UCSD-AML1 (cell line): ENCODE data around the gene EIF4E2.
"Not testable (repeated sequence)": the region's sequence is repeated elsewhere in the genome, so short reads cannot be mapped to it uniquely, and the experiment has no call there.

Experiments
- DNase-seq: peaks from one replicate; lab custom pipeline; 2025; ENCODE audit not compliant: unreplicated experiment; lab: John Stamatoyannopoulos, UW

EIF4E2 gene

DNA sequence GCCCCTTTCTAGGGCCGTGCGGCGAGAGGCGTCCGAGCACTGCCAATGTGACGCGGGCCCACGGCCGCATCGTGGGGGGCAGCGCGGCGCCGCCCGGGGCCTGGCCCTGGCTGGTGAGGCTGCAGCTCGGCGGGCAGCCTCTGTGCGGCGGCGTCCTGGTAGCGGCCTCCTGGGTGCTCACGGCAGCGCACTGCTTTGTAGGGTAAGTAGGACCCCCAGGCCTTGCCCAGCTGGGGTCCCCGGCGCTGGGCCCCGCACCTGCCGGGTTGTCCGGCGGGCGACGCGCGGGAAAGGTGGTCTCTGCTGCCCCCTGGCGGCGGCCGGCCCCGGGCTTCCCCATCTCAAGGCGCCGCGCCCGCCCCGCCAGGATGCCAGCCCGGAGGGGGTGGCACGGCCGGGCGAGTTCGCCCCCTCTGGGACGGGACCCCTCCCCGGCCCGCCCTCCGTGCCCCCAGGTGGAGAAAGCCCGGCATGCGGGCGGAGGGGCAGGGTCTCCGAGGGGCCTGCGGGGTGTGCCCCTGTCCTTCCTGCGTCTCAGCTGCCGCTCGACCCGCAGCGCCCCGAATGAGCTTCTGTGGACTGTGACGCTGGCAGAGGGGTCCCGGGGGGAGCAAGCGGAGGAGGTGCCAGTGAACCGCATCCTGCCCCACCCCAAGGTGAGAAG is 28.4 kb upstream of the EIF4E2 start:
- peak; percentile 50 for DNase-seq

- no peak for DNase-seq
Measured at GRCh38 chr2:232522623-232523401, 27.7 kb upstream of the EIF4E2 start.

DNA sequence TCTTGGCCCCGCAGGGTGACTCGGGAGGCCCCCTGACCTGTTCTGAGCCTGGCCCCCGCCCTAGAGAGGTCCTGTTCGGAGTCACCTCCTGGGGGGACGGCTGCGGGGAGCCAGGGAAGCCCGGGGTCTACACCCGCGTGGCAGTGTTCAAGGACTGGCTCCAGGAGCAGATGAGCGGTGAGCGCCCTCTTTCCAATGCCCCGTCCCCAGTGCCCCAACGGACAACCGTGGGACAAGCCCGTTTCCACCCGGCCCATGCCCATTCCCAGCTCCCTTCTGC is 27.1 kb upstream of the EIF4E2 start:
- no peak for DNase-seq

GRCh38 chr2:232523682-232524597 is 26.5 kb upstream of the EIF4E2 start:
- peak; percentile 52 for DNase-seq

DNA sequence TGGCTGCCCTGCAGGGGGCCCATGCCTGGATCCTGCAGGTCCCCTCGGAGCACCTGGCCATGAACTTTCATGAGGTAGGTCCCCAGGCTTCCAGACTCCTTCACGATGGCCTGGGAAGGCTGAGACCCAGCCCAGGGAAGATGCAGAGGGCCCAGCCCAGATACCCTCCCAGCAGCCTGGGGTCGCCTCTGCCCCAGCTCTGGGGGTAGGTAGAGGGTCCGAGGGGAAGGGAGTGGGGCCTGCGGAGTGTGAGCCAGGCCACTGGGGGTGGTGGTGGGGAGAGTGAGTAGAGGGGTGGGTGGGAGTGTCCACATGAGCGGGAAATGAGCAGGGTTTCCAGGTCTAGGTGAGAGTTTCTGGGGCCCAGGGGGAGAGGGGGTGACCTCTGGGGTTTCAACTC is 25.7 kb upstream of the EIF4E2 start:
- DNase-seq: no peak

DNA sequence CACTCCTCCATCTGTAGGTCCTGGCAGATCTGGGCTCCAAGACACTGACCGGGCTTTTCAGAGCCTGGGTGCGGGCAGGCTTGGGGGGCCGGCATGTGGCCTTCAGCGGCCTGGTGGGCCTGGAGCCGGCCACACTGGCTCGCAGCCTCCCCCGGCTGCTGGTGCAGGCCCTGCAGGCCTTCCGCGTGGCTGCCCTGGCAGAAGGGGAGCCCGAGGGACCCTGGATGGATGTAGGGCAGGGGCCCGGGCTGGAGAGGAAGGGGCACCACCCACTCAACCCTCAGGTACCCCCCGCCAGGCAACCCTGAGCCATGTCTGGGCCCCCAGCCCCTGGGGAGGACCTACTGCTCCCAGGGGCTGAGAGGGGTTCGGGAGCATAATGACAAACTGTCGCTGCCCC is 25.3 kb upstream of the EIF4E2 start:
- no peak for DNase-seq

DNA sequence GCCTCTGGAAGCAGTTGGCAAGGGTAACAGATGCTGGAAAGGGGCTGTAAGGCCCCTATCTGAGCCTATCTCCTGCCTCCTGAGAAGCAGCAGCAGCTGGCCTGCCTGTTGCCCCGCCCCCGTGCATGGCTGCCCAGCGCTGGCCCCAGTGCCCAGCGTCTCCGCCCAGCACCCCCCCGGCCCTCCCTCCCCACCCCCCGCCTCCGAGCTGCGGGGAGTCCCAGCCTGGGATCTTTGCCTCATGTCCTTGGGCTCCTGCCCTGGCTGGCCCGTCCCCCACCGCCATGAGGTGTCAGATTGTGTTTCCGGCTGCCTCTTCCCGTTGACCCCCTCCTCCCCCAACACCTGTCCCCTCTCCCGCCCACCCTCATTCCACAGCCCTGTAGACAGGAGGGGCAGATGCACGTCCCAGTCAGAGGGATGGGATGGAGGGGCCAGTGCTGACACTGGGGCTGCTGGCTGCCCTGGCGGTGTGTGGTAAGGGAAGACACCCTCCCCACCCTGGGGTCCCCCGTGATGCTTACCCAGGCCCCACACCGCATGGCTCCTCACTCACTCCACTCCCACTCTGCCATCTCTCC is 24.6 kb upstream of the EIF4E2 start, which contains the start of gene CHRND:
Gene CHRND (plus strand): TSS at position 370 of the 581 bp plus-strand sequence. CDS start 56 bp downstream, at position 426.
- no peak for DNase-seq

DNA sequence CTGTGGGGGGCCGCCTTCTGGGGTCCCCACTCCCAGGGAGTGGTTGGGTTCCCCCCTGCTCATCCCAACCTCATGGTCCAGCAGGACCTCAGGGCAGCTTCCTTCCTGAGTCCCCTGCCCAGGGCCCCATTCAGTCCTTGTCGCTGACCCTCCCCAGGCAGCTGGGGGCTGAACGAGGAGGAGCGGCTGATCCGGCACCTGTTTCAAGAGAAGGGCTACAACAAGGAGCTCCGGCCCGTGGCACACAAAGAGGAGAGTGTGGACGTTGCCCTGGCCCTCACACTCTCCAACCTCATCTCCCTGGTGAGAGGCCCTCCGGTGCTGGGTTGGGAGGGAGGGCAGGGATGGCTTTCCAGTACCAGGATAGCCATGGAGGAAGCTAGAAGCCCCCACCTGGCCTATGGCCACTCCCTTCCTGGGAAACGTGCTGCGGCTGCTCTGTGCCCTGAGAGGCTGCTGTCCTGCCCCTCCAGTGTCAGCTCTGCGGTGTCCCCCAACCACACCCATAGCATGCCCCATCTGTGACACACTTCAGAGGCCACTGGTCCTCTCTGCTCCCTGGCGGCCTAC is 24.0 kb upstream of the EIF4E2 start:
- DNase-seq: no peak

- DNase-seq: no peak
Measured at GRCh38 chr2:232527905-232528470, 22.5 kb upstream of the EIF4E2 start.

DNA sequence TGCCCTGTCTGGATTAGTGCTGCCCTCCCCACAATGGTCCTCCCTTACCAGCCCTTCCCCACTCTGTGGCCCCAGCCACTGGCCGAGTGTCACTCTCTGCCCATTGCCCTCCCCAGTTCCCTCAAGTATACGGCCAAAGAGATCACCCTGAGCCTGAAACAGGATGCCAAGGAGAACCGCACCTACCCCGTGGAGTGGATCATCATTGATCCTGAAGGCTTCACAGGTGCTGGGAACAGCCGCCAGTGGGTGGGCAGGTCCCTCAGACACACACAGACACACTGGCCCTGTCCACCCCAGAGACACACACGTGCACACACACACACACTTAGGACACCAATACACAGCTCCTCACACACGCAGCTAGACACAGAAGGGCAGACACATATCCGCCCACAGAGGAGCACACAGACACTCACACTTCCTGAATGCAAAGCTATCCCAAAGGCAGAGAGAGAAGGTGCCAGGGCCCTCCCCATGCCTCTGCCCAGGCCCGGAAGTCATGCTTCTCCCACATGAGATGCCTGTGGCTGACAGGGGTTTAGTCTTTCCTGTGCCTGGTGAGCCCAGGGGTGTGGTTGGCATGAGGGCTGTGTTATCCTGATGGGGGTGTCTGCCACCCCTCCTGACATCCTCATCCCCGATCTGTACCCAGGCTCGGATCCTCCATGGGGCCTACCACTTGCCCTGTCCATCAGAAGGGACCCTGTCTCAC is 21.6 kb upstream of the EIF4E2 start:
- DNase-seq: peak; percentile 57

GRCh38 chr2:232529806-232530547 is 20.5 kb upstream of the EIF4E2 start:
- DNase-seq: no peak

GRCh38 chr2:232530626-232531260 is 19.7 kb upstream of the EIF4E2 start:
- no peak for DNase-seq

- DNase-seq: no peak
Measured at GRCh38 chr2:232532419-232532818, 18.1 kb upstream of the EIF4E2 start.

- not testable (repeated sequence) for DNase-seq
Measured at GRCh38 chr2:232532821-232533220, 17.7 kb upstream of the EIF4E2 start.

DNA sequence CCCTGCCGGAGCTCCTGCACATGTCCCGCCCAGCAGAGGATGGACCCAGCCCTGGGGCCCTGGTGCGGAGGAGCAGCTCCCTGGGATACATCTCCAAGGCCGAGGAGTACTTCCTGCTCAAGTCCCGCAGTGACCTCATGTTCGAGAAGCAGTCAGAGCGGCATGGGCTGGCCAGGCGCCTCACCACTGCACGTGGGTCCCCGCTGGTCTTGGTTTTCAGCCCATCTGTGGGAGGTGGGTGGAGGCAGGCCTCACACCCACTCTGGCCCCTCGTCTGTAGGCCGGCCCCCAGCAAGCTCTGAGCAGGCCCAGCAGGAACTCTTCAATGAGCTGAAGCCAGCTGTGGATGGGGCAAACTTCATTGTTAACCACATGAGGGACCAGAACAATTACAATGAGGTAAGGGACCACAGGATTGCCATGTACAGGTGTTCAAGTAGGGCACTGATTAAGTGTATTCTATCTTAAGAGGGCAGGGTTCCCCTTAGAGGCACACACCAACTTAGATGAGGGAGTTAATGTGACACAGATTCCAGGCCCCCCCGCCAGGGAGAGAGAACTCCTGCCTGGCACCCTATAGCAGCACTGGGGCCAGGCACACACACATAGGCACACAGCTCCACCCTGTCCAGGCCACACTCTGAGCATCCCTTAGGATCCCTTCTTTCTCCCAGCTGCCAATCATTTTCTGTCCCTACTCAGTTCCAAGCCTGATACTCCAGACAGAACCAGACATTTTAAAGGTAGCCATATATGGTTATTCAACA is 16.4 kb upstream of the EIF4E2 start:
- no peak for DNase-seq

- no peak for DNase-seq
Measured at GRCh38 chr2:232534940-232535651, 15.4 kb upstream of the EIF4E2 start.

- DNase-seq: no peak
Measured at GRCh38 chr2:232535761-232536530, 14.5 kb upstream of the EIF4E2 start.
